Fibroblast of lung (primary cell): Measurements from ENCODE around the gene HTR3D. TPM values are rescaled to one million over a fixed set of nuclear protein-coding genes. Genes with fewer than 3 reads are reported as not detected.
"Not testable (repeated sequence)": the region's sequence is repeated elsewhere in the genome, so short reads cannot be mapped to it uniquely, and the experiment has no call there.

Experiments
- DNase-seq, 2 donors: peaks; one replicate each; pipeline versions ENCODE4 v3.0.0 to v3.0.0-alpha.2; 2010; ENCODE audit warnings: low read depth in 2 of 2
- H2AFZ ChIP-seq: 2 replicates; pipeline ENCODE4 v1.5.1; 2012; ENCODE audit warnings: low read length, control low read depth, inconsistent platforms
- H3K27ac ChIP-seq: 2 replicates; pipeline ENCODE4 v1.5.1; 2011; ENCODE audit warnings: low read length, control low read depth; ENCODE audit not compliant: insufficient read depth
- H3K27me3 ChIP-seq: 2 replicates; pipeline ENCODE4 v1.5.1; 2011; ENCODE audit warnings: mild to moderate bottlenecking, low read length; ENCODE audit not compliant: control insufficient read depth, insufficient read depth
- H3K36me3 ChIP-seq: 2 replicates; pipeline ENCODE4 v1.5.1; 2011; ENCODE audit warnings: low read length; ENCODE audit not compliant: control insufficient read depth, insufficient read depth
- H3K4me1 ChIP-seq: 2 replicates; pipeline ENCODE4 v1.5.1; 2011; ENCODE audit warnings: low read length; ENCODE audit not compliant: control insufficient read depth, insufficient read depth; ENCODE audit errors: extremely low read depth
- H3K4me2 ChIP-seq: 2 replicates; pipeline ENCODE4 v1.5.1; 2011; ENCODE audit warnings: low read length, control low read depth; ENCODE audit not compliant: insufficient read depth; ENCODE audit errors: extremely low read depth
- H3K4me3 ChIP-seq, 4 experiments: fragments of 200-600 bp in 1 of 4; sonication (generic) in 1 of 4; replicated peaks in 1 of 4; 2 replicates each; pipeline ENCODE4 v1.5.1; 2011 to 2016; ENCODE audit warnings: low read length in 4 of 4, low read depth in 3 of 4, mild to moderate bottlenecking in 3 of 4, control low read depth in 2 of 4, inconsistent platforms in 1 of 4, mixed read lengths in 1 of 4; ENCODE audit not compliant: insufficient read depth in 1 of 4; ENCODE audit errors: control extremely low read depth in 1 of 4
- H3K79me2 ChIP-seq: 2 replicates; pipeline ENCODE4 v1.5.1; 2012; ENCODE audit warnings: mild to moderate bottlenecking, low read length, inconsistent platforms; ENCODE audit not compliant: control insufficient read depth, insufficient read depth
- H3K9ac ChIP-seq: 2 replicates; pipeline ENCODE4 v1.5.1; 2011; ENCODE audit warnings: mild to moderate bottlenecking, low read length, control low read depth; ENCODE audit not compliant: insufficient read depth
- H3K9me3 ChIP-seq: 2 replicates; pipeline ENCODE4 v1.5.1; 2012; ENCODE audit warnings: low read depth, low read length; ENCODE audit not compliant: control insufficient read depth, insufficient read depth
- H4K20me1 ChIP-seq: 2 replicates; pipeline ENCODE4 v1.5.1; 2011; ENCODE audit warnings: low read length; ENCODE audit not compliant: control insufficient read depth, insufficient read depth; ENCODE audit errors: extremely low read depth
- CTCF ChIP-seq, 2 donors: IDR thresholded peaks in 1 of 2; conservative IDR thresholded peaks in 1 of 2; 1 replicate in 1 of 2; 2 replicates in 1 of 2; pipeline ENCODE4 v1.5.1; 2011 to 2012; ENCODE audit warnings: low read length in 2 of 2, control low read depth in 1 of 2, inconsistent platforms in 1 of 2, low read depth in 1 of 2, mild to moderate bottlenecking in 1 of 2
- EZH2 ChIP-seq: IDR thresholded peaks from 2 replicates; pipeline ENCODE4 v1.5.1; 2012; ENCODE audit warnings: low read length, control low read depth, mild to moderate bottlenecking; ENCODE audit errors: missing control alignments
- polyA plus RNA-seq, 2 donors: library from polyadenylated mRNA; depleted of rRNA in 1 of 2; stranded (reverse) in 1 of 2; unstranded in 1 of 2; fragments of >200 nt; gene quantifications; 2 replicates each; pipeline ENCODE4 v1.2.1, GENCODE V29; 2011 to 2012; ENCODE audit warnings: missing spikeins in 1 of 2
- total RNA-seq: library from RNA; depleted of rRNA; stranded (reverse); fragments of >200 nt; gene quantifications from 2 replicates; pipeline ENCODE4 v1.2.1, GENCODE V29; 2014

The HTR3D gene
- total and polyA plus RNA-seq, 2 donors (not counting 1 experiment from before 2014, with no cell fraction given) = not detected

GRCh38 chr3:184005941-184006507 is 25.5 kb upstream of the HTR3D start:
- TF ChIP-seq CTCF (conservative IDR thresholded peaks at IDR 0.05 in 1 of 2, IDR thresholded peaks at IDR 0.05 in 1 of 2; ENCODE audit: low read depth in 1 of 2, low read length in 2 of 2) = no peak
- no peak for TF ChIP-seq EZH2
- Histone ChIP-seq H3K4me1 (peaks cover 3% of the 10 kb centered on the region), H2AFZ (no peak overlapping the region), H3K36me3 (no peaks in the 10 kb centered on the region), H4K20me1 (no peaks in the 10 kb centered on the region), H3K4me3 (no peak overlapping the region), H3K9ac (no peak overlapping the region), H3K79me2 (peaks cover 2% of the 10 kb centered on the region), H3K4me2 (no peak overlapping the region), H3K27me3 (no peaks in the 10 kb centered on the region), H3K27ac (no peak overlapping the region), H3K9me3 (no peaks in the 10 kb centered on the region)
- peak; percentile 35 to 64 for DNase-seq

GRCh38 chr3:184007143-184007813 is 24.3 kb upstream of the HTR3D start:
- not testable (repeated sequence) for H3K9me3 ChIP-seq, H3K79me2 ChIP-seq, H2AFZ ChIP-seq, H4K20me1 ChIP-seq, DNase-seq, H3K4me2 ChIP-seq, H3K4me1 ChIP-seq, H3K27ac ChIP-seq, H3K9ac ChIP-seq, H3K4me3 ChIP-seq, H3K36me3 ChIP-seq, H3K27me3 ChIP-seq

GRCh38 chr3:184008161-184008560 is 23.4 kb upstream of the HTR3D start:
- no peak overlapping the region for H3K9ac ChIP-seq
- no peak for TF ChIP-seq CTCF (conservative IDR thresholded peaks at IDR 0.05 in 1 of 2, IDR thresholded peaks at IDR 0.05 in 1 of 2; ENCODE audit: low read depth in 1 of 2, low read length in 2 of 2)
- TF ChIP-seq EZH2 = no peak
- H3K9me3 ChIP-seq = no peaks in the 10 kb centered on the region
- H3K79me2 ChIP-seq = no peaks in the 10 kb centered on the region
- H3K4me1 ChIP-seq = peaks cover 3% of the 10 kb centered on the region
- no peak overlapping the region for H3K27ac ChIP-seq
- no peak overlapping the region for H3K4me2 ChIP-seq
- no peaks in the 10 kb centered on the region for H3K36me3 ChIP-seq
- H2AFZ ChIP-seq = no peak overlapping the region
- DNase-seq = no peak
- H3K4me3 ChIP-seq = no peak overlapping the region
- no peaks in the 10 kb centered on the region for H3K27me3 ChIP-seq
- no peaks in the 10 kb centered on the region for H4K20me1 ChIP-seq
